Measurements from ENCODE around the gene TPSG1.
"Not testable (repeated sequence)": the region's sequence is repeated elsewhere in the genome, so short reads cannot be mapped to it uniquely, and the experiment has no call there.

The TPSG1 gene

GRCh38 chr16:1237990-1238389 lies 12.9 kb upstream of the TPSG1 start:
- Mint-ChIP-seq H3K9me3 (peaks cover 7% of the 10 kb centered on the region), H3K27ac (no peak overlapping the region), H3K4me1 (peaks cover 6% of the 10 kb centered on the region), H3K4me3 (no peak overlapping the region), H3K27me3 (ENCODE audit: low read depth, poor library complexity) (peaks cover 11% of the 10 kb centered on the region), H3K36me3 (ENCODE audit: low read depth) (no peaks in the 10 kb centered on the region)
- TF ChIP-seq CTCF (IDR thresholded peaks at IDR 0.05): no peak
- no peak for DNase-seq

- H3K9me3 Mint-ChIP-seq; H3K4me1 Mint-ChIP-seq; DNase-seq; H3K27ac Mint-ChIP-seq; H3K36me3 Mint-ChIP-seq (ENCODE audit: low read depth); H3K4me3 Mint-ChIP-seq: not testable (repeated sequence)
- H3K27me3 Mint-ChIP-seq (ENCODE audit: low read depth, poor library complexity): peaks cover 11% of the 10 kb centered on the region
These were observed 11.6 kb upstream of the TPSG1 start for GRCh38 chr16:1236659-1237058.

- not testable (repeated sequence) for H3K27me3 Mint-ChIP-seq (ENCODE audit: low read depth, poor library complexity); H3K4me3 Mint-ChIP-seq; DNase-seq; H3K4me1 Mint-ChIP-seq; H3K9me3 Mint-ChIP-seq; H3K27ac Mint-ChIP-seq; H3K36me3 Mint-ChIP-seq (ENCODE audit: low read depth)
These were observed 7.1 kb upstream of the TPSG1 start for GRCh38 chr16:1232049-1232748.

- H3K4me3 Mint-ChIP-seq; H3K4me1 Mint-ChIP-seq; DNase-seq; H3K27me3 Mint-ChIP-seq (ENCODE audit: low read depth, poor library complexity); H3K27ac Mint-ChIP-seq; H3K36me3 Mint-ChIP-seq (ENCODE audit: low read depth); H3K9me3 Mint-ChIP-seq: not testable (repeated sequence)
These were observed 6.2 kb upstream of the TPSG1 start for GRCh38 chr16:1231301-1231700.

- H3K27ac Mint-ChIP-seq; H3K27me3 Mint-ChIP-seq (ENCODE audit: low read depth, poor library complexity); H3K4me3 Mint-ChIP-seq; H3K4me1 Mint-ChIP-seq; H3K9me3 Mint-ChIP-seq; H3K36me3 Mint-ChIP-seq (ENCODE audit: low read depth); DNase-seq: not testable (repeated sequence)
These were observed 5.6 kb upstream of the TPSG1 start for GRCh38 chr16:1230471-1231212.

GRCh38 chr16:1230084-1230470 lies 5.0 kb upstream of the TPSG1 start, which contains the start of gene TPSB2:
Gene TPSB2, minus strand, starts transcription at chr16:1230184. Its CDS starts 233 bp downstream, at chr16:1229951.
- not testable (repeated sequence) for H3K9me3 Mint-ChIP-seq; H3K4me3 Mint-ChIP-seq; DNase-seq; H3K36me3 Mint-ChIP-seq (ENCODE audit: low read depth); H3K4me1 Mint-ChIP-seq; H3K27ac Mint-ChIP-seq; H3K27me3 Mint-ChIP-seq (ENCODE audit: low read depth, poor library complexity)

- not testable (repeated sequence) for H3K27me3 Mint-ChIP-seq (ENCODE audit: low read depth, poor library complexity); DNase-seq; H3K4me1 Mint-ChIP-seq; H3K36me3 Mint-ChIP-seq (ENCODE audit: low read depth); H3K27ac Mint-ChIP-seq; H3K4me3 Mint-ChIP-seq; H3K9me3 Mint-ChIP-seq
These were observed 4.4 kb upstream of the TPSG1 start for GRCh38 chr16:1229476-1229875.

- not testable (repeated sequence) for H3K36me3 Mint-ChIP-seq (ENCODE audit: low read depth); H3K9me3 Mint-ChIP-seq; H3K4me1 Mint-ChIP-seq; H3K27me3 Mint-ChIP-seq (ENCODE audit: low read depth, poor library complexity); DNase-seq; H3K4me3 Mint-ChIP-seq; H3K27ac Mint-ChIP-seq
These were observed 3.2 kb upstream of the TPSG1 start for GRCh38 chr16:1228227-1228626.

GRCh38 chr16:1226692-1227091 lies 1.6 kb upstream of the TPSG1 start:
- H3K4me1 Mint-ChIP-seq; H3K9me3 Mint-ChIP-seq; H3K27ac Mint-ChIP-seq; H3K27me3 Mint-ChIP-seq (ENCODE audit: low read depth, poor library complexity); H3K36me3 Mint-ChIP-seq (ENCODE audit: low read depth); DNase-seq; H3K4me3 Mint-ChIP-seq: not testable (repeated sequence)

- not testable (repeated sequence) for H3K27ac Mint-ChIP-seq; H3K9me3 Mint-ChIP-seq; H3K27me3 Mint-ChIP-seq (ENCODE audit: low read depth, poor library complexity); DNase-seq; H3K4me3 Mint-ChIP-seq; H3K4me1 Mint-ChIP-seq; H3K36me3 Mint-ChIP-seq (ENCODE audit: low read depth)
These were observed 752 bp upstream of the TPSG1 start for GRCh38 chr16:1225728-1226311.
